ENCODE measurements around the gene PYHIN1. TPM values are rescaled to one million over a fixed set of nuclear protein-coding genes. Genes with fewer than 3 reads are reported as not detected.

PYHIN1 gene
- total RNA-seq: 0.18 TPM

GRCh38 chr1:158931055-158931737 is at the start of gene PYHIN1:
Gene PYHIN1, plus strand, starts transcription at chr1:158931552. Its CDS starts 5,359 bp downstream, at chr1:158936911.
- DNase-seq (ENCODE audit: low spot score) (no peak), ATAC-seq (no peak)

- DNase-seq (ENCODE audit: low spot score) (no peak), ATAC-seq (no peak)
These were observed 37.7 kb upstream of the PYHIN1 start for GRCh38 chr1:158893654-158894053.

GRCh38 chr1:158898722-158899121 is 32.6 kb upstream of the PYHIN1 start:
- ATAC-seq (no peak), DNase-seq (ENCODE audit: low spot score) (no peak)

- DNase-seq (ENCODE audit: low spot score) (no peak), ATAC-seq (no peak)
These were observed 29.7 kb upstream of the PYHIN1 start for GRCh38 chr1:158901623-158902022.

GRCh38 chr1:158916085-158916484 is 15.3 kb upstream of the PYHIN1 start:
- no peak for ATAC-seq
- DNase-seq (ENCODE audit: low spot score): no peak

GRCh38 chr1:158924677-158925076 is 6.7 kb upstream of the PYHIN1 start:
- no peak for ATAC-seq
- DNase-seq (ENCODE audit: low spot score): no peak

GRCh38 chr1:158930504-158930903 is 848 bp upstream of the PYHIN1 start:
- DNase-seq (ENCODE audit: low spot score): no peak

GRCh38 chr1:158932171-158932570 is 819 bp downstream of the PYHIN1 start:
- DNase-seq (ENCODE audit: low spot score) (no peak), ATAC-seq (no peak)

More at GRCh38 chr1:158930504-158930903, 848 bp upstream of the PYHIN1 start:
- ATAC-seq: no peak

- ATAC-seq (no peak), DNase-seq (ENCODE audit: low spot score) (no peak)
These were observed 2.3 kb downstream of the PYHIN1 start for GRCh38 chr1:158933621-158934020.

GRCh38 chr1:158939180-158939579 is 7.8 kb downstream of the PYHIN1 start:
- no peak for ATAC-seq
- no peak for DNase-seq (ENCODE audit: low spot score)

- ATAC-seq (no peak), DNase-seq (ENCODE audit: low spot score) (no peak)
These were observed 10.0 kb downstream of the PYHIN1 start for GRCh38 chr1:158941317-158941716.

GRCh38 chr1:158942490-158942889 is 11.1 kb downstream of the PYHIN1 start:
- DNase-seq (ENCODE audit: low spot score) (no peak), ATAC-seq (no peak)

- DNase-seq (ENCODE audit: low spot score) (no peak), ATAC-seq (no peak)
These were observed 11.7 kb downstream of the PYHIN1 start for GRCh38 chr1:158943059-158943458.

- no peak for DNase-seq (ENCODE audit: low spot score)
- ATAC-seq: no peak
These were observed 13.7 kb downstream of the PYHIN1 start for GRCh38 chr1:158945061-158945460.

- no peak for ATAC-seq
- DNase-seq (ENCODE audit: low spot score): no peak
These were observed 15.4 kb downstream of the PYHIN1 start for GRCh38 chr1:158946785-158947184.

GRCh38 chr1:158951956-158952355 is 20.6 kb downstream of the PYHIN1 start:
- DNase-seq (ENCODE audit: low spot score) (no peak), ATAC-seq (no peak)

GRCh38 chr1:158952416-158952815 is 21.1 kb downstream of the PYHIN1 start:
- no peak for DNase-seq (ENCODE audit: low spot score)
- no peak for ATAC-seq

- ATAC-seq: no peak
These were observed 29.8 kb downstream of the PYHIN1 start for GRCh38 chr1:158961178-158961577.

GRCh38 chr1:158962983-158963382 is 31.6 kb downstream of the PYHIN1 start:
- no peak for DNase-seq (ENCODE audit: low spot score)
- no peak for ATAC-seq

More at GRCh38 chr1:158961178-158961577, 29.8 kb downstream of the PYHIN1 start:
- no peak for DNase-seq (ENCODE audit: low spot score)

- DNase-seq (ENCODE audit: low spot score) (no peak), ATAC-seq (no peak)
These were observed 37.8 kb downstream of the PYHIN1 start for GRCh38 chr1:158969166-158969565.

- DNase-seq (ENCODE audit: low spot score): no peak
- no peak for ATAC-seq
These were observed 38.5 kb downstream of the PYHIN1 start for GRCh38 chr1:158969855-158970254.

- DNase-seq (ENCODE audit: low spot score) (no peak), ATAC-seq (no peak)
These were observed 41.5 kb downstream of the PYHIN1 start for GRCh38 chr1:158972841-158973240.

- no peak for ATAC-seq
- DNase-seq (ENCODE audit: low spot score): no peak
These were observed 44.9 kb downstream of the PYHIN1 start for GRCh38 chr1:158976219-158976618.
